ENCODE results near the gene DNPH1. TPM values are rescaled to one million over a fixed set of nuclear protein-coding genes. Genes with fewer than 3 reads are reported as not detected.

DNPH1 gene
- total and polyA plus RNA-seq, 10 of the 15 experiments (the other 5 are each of a cell fraction or from before 2014, with no cell fraction given) = 7.0 to 136 (median 67.7) TPM

DNA sequence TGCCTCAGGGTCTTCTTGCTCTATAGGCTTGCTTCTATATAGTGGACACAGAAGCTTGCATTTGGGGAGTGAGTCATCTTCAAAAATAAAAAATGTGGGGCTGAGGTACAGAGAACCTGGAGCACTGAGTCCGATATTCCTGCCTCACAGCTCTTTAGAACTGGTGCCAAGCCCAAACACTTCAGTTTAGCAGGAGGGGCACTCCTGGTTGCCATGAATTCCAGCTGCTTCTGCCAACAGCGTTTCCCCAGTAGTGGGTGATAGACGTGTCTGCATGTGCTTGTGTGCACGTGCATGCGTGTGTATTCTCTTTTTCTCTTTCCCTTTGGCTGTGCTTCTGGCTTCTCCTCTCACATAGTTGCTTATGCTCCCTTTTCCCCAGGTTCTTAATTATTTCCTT, 11.9 kb downstream of the DNPH1 start:
- POLR2A ChIA-PET = no interaction called here
- ATAC-seq (no peak), DNase-seq (ENCODE audit: low read depth, low spot score) (no peak), FAIRE-seq (no peak)
- H3K4me3 ChIP-seq = no peak overlapping the region
- WGBS (ENCODE audit: insufficient coverage, insufficient replicate concordance, low lambda C conversion rate, missing lambda C conversion rate) = 91% methylated on average over 5 of the region's 5 CpGs
- peaks cover 0 to 1% of the 10 kb centered on the region in 2 experiments; a peak in 2 of 4 replicates for H3K36me3 ChIP-seq (ENCODE audit: control insufficient read depth in 2 of 2, insufficient read depth in 2 of 2, low read length in 1 of 2)
- SMC1A ChIA-PET (ENCODE audit: uncharacterized antibody, unreplicated experiment) = interaction anchor here (1.4 kb wide), 1 partner anchor 21 kb away, joined by 4 read pairs; no protein-coding TSS in a partner anchor
- no peaks in the 10 kb centered on the region for H3K9me3 ChIP-seq (replicated peaks; ENCODE audit: control insufficient read depth, insufficient read depth, low read length)
- no TSS peak for BruUV-seq (replicated peaks)
- no peaks in the 10 kb centered on the region for H3K27me3 ChIP-seq (replicated peaks in 1 of 2; ENCODE audit: control insufficient read depth in 2 of 2, insufficient read depth in 2 of 2, low read length in 1 of 2)
- TF ChIP-seq SRF (IDR thresholded peaks at IDR 0.05; ENCODE audit: low read depth in 2 of 2, low read length in 2 of 2) = no peak
- no peak for TF ChIP-seq ZSCAN29 (IDR thresholded peaks at IDR 0.05)
- TF ChIP-seq MXI1 (IDR thresholded peaks at IDR 0.05; ENCODE audit: low read depth, low read length) = no peak
- TF ChIP-seq HDGF (IDR thresholded peaks at IDR 0.05) = no peak
- TF ChIP-seq IKZF2 (IDR thresholded peaks at IDR 0.05) = no peak
- TF ChIP-seq YBX1 (IDR thresholded peaks at IDR 0.05) = no peak
- TF ChIP-seq, protein P1, sequence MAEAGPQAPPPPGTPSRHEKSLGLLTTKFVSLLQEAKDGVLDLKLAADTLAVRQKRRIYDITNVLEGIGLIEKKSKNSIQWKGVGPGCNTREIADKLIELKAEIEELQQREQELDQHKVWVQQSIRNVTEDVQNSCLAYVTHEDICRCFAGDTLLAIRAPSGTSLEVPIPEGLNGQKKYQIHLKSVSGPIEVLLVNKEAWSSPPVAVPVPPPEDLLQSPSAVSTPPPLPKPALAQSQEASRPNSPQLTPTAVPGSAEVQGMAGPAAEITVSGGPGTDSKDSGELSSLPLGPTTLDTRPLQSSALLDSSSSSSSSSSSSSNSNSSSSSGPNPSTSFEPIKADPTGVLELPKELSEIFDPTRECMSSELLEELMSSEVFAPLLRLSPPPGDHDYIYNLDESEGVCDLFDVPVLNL (IDR thresholded peaks at IDR 0.05; ENCODE audit: low read depth, low read length) = no peak
- TF ChIP-seq, protein P2, sequence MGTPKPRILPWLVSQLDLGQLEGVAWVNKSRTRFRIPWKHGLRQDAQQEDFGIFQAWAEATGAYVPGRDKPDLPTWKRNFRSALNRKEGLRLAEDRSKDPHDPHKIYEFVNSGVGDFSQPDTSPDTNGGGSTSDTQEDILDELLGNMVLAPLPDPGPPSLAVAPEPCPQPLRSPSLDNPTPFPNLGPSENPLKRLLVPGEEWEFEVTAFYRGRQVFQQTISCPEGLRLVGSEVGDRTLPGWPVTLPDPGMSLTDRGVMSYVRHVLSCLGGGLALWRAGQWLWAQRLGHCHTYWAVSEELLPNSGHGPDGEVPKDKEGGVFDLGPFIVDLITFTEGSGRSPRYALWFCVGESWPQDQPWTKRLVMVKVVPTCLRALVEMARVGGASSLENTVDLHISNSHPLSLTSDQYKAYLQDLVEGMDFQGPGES (IDR thresholded peaks at IDR 0.05) = no peak
- RAD21 ChIA-PET (ENCODE audit: unreplicated experiment) = no interaction called here
- CTCF ChIA-PET = interaction anchor here (2.7 kb wide), 1 partner anchor 12 kb away, joined by 8 read pairs; the partner anchor contains the start of gene DNPH1
- no peak overlapping the region for H3K4me2 ChIP-seq (ENCODE audit: control insufficient read depth, insufficient read depth)
- H2AFZ ChIP-seq (ENCODE audit: control insufficient read depth, low read depth, low read length) = no peak overlapping the region
- no peaks in the 10 kb centered on the region; the same call in 1 of the 2 replicates for H3K4me1 ChIP-seq (ENCODE audit: control insufficient read depth, insufficient read depth, low read length)
- H3K9ac ChIP-seq (ENCODE audit: control insufficient read depth, insufficient read depth, low read length) = no peak overlapping the region
- no peak overlapping the region for H3K27ac ChIP-seq (ENCODE audit: control insufficient read depth, insufficient read depth)
- in situ Hi-C loops (cut with MboI) = no loop called here
- H3K79me2 ChIP-seq (ENCODE audit: control insufficient read depth, insufficient read depth, low read length) = no peaks in the 10 kb centered on the region
- intact Hi-C loops (cut with micrococcal nuclease; ENCODE audit: unreplicated experiment) = no loop called here
- H4K20me1 ChIP-seq (ENCODE audit: control insufficient read depth, insufficient read depth) = no peaks in the 10 kb centered on the region
